B cell (primary cell): ENCODE data around the gene ALKBH2. TPM values are rescaled to one million over a fixed set of nuclear protein-coding genes. Genes with fewer than 3 reads are reported as not detected.

Experiments used
- ATAC-seq: fragments of 200-7000 bp; cut with Tn5 transposase; one replicate; pipeline ENCODE4 v1.10.0; 2021; ENCODE audit warnings: low read depth, mild to moderate bottlenecking, moderate number of reproducible peaks, moderate library complexity
- CTCF ChIA-PET: fragments of 350-600 bp; sonication (Branson Sonifier 250); formaldehyde crosslinking; loops from one replicate; lab custom pipeline; 2021; ENCODE audit warnings: antibody characterized with exemption, inconsistent platforms; lab: Charles Lee
- POLR2A ChIA-PET: fragments of 350-600 bp; sonication (Branson Sonifier 250); formaldehyde crosslinking; loops from one replicate; lab custom pipeline; 2021; ENCODE audit warnings: antibody characterized with exemption; lab: Charles Lee
- DNase-seq: peaks from one replicate; pipeline ENCODE4 v3.0.0; 2013
- H2AFZ ChIP-seq: 2 replicates; pipeline ENCODE4 v1.6.1; 2012; ENCODE audit warnings: mild to moderate bottlenecking, low read depth, low read length; ENCODE audit not compliant: insufficient read depth, poor library complexity, severe bottlenecking
- H3K27ac ChIP-seq, 2 donors: 1 replicate in 1 of 2; 2 replicates in 1 of 2; pipeline ENCODE4 v1.5.1; 2012 to 2013; ENCODE audit warnings: low read length in 2 of 2, mild to moderate bottlenecking in 2 of 2, moderate library complexity in 1 of 2
- H3K27me3 ChIP-seq, 4 experiments: fragments of 200-600 bp in 1 of 4; sonication (generic) in 1 of 4; replicated peaks in 1 of 4; 1 replicate in 2 of 4; 2 replicates in 2 of 4; pipeline versions ENCODE4 v1.6.1 to v1.7.0; 2013 to 2016; ENCODE audit warnings: low read length in 3 of 4, mild to moderate bottlenecking in 2 of 4, mixed read lengths in 1 of 4, moderate library complexity in 1 of 4; ENCODE audit not compliant: insufficient read depth in 4 of 4, control insufficient read depth in 3 of 4; ENCODE audit errors: control extremely low read depth in 1 of 4
- H3K36me3 ChIP-seq, 2 experiments: replicated peaks in 1 of 2; 1 replicate in 1 of 2; 2 replicates in 1 of 2; pipeline versions ENCODE4 v1.6.1 to v1.7.1; 2013; ENCODE audit warnings: low read length in 1 of 2; ENCODE audit not compliant: insufficient read depth in 2 of 2, control insufficient read depth in 1 of 2; ENCODE audit errors: control extremely low read depth in 1 of 2, extremely low read depth in 1 of 2
- H3K4me1 ChIP-seq, 2 donors: fragments of 200-600 bp in 1 of 2; sonication (generic) in 1 of 2; 1 replicate in 1 of 2; 2 replicates in 1 of 2; pipeline versions ENCODE4 v1.5.1 to v1.6.1; 2013 to 2017; ENCODE audit warnings: low read length in 2 of 2; ENCODE audit not compliant: control insufficient read depth in 2 of 2, insufficient read depth in 2 of 2
- H3K4me2 ChIP-seq: replicated peaks from 2 replicates; pipeline ENCODE3; 2012; ENCODE audit warnings: mild to moderate bottlenecking, low read depth, low read length; ENCODE audit not compliant: poor library complexity, severe bottlenecking
- H3K4me3 ChIP-seq, 5 experiments: fragments of 200-600 bp in 1 of 5; sonication (generic) in 1 of 5; 1 replicate in 3 of 5; 2 replicates in 2 of 5; pipeline versions ENCODE4 v1.5.1 to v1.7.0; 2011 to 2016; ENCODE audit warnings: low read length in 4 of 5, mild to moderate bottlenecking in 4 of 5, low read depth in 2 of 5, control low read depth in 1 of 5, moderate library complexity in 1 of 5; ENCODE audit not compliant: insufficient read depth in 1 of 5; ENCODE audit errors: control extremely low read depth in 1 of 5, extremely low read depth in 1 of 5
- H3K79me2 ChIP-seq: fragments of 200-600 bp; sonication (generic); one replicate; pipeline ENCODE4 v1.6.0; 2016; ENCODE audit warnings: low read length; ENCODE audit not compliant: control insufficient read depth, insufficient read depth
- H3K9ac ChIP-seq: fragments of 200-600 bp; sonication (generic); 2 replicates; pipeline ENCODE4 v1.6.1; 2017; ENCODE audit warnings: mild to moderate bottlenecking, low read length, moderate library complexity
- H3K9me3 ChIP-seq, 3 donors: one replicate each; pipeline versions ENCODE4 v1.6.1 to v1.7.1; 2013; ENCODE audit warnings: low read length in 2 of 3; ENCODE audit not compliant: control insufficient read depth in 2 of 3, insufficient read depth in 1 of 3; ENCODE audit errors: control extremely low read depth in 1 of 3
- H4K20me1 ChIP-seq: 2 replicates; pipeline ENCODE4 v1.6.0; 2012; ENCODE audit warnings: mild to moderate bottlenecking, low read length; ENCODE audit not compliant: insufficient read depth, control insufficient read depth, poor library complexity, severe bottlenecking
- H3K27ac Mint-ChIP-seq: one replicate; pipeline ENCODE4 v1.8.0; 2021; ENCODE audit warnings: mixed read lengths
- H3K27me3 Mint-ChIP-seq: one replicate; pipeline ENCODE4 v1.8.0; 2021; ENCODE audit warnings: mixed read lengths
- H3K4me1 Mint-ChIP-seq: one replicate; pipeline ENCODE4 v1.8.0; 2021; ENCODE audit warnings: mixed read lengths
- H3K4me3 Mint-ChIP-seq: one replicate; pipeline ENCODE4 v1.8.0; 2021; ENCODE audit warnings: mixed read lengths
- H3K9me3 Mint-ChIP-seq: one replicate; pipeline ENCODE4 v1.8.0; 2022; ENCODE audit warnings: mixed read lengths; ENCODE audit not compliant: insufficient read depth
- CTCF ChIP-seq: fragments of 200-600 bp; IDR thresholded peaks from one replicate; pipeline ENCODE4 v1.8.0; 2022; ENCODE audit warnings: antibody characterized with exemption, mild to moderate bottlenecking
- EZH2 ChIP-seq: IDR thresholded peaks from 2 replicates; pipeline ENCODE4 v1.6.1; 2012; ENCODE audit warnings: borderline replicate concordance, low read depth, mild to moderate bottlenecking, moderate library complexity, low read length; ENCODE audit not compliant: insufficient read depth, poor library complexity, severe bottlenecking
- WGBS: methylation state at CpG from one replicate; pipeline ENCODE4 v1.1.5; 2013; ENCODE audit warnings: missing lambda C conversion rate; ENCODE audit not compliant: insufficient coverage; 5-methylcytosine and 5-hydroxymethylcytosine counted together
- intact Hi-C: fragments of 100-400 bp; cut with micrococcal nuclease; formaldehyde crosslinking; loops from one replicate; pipeline ENCODE4 v1.10.0; 2022
- polyA plus RNA-seq: library from polyadenylated mRNA; depleted of rRNA; stranded (reverse); fragments of >200 nt; gene quantifications from 2 replicates; pipeline ENCODE4 v1.2.3, GENCODE V29; 2012
- total RNA-seq, 2 donors: library from RNA; stranded (reverse); fragments of 120-200 nt in 1 of 2; gene quantifications; 1 replicate in 1 of 2; 2 replicates in 1 of 2; pipeline versions ENCODE4 v1.2.3 to v1.2.4, GENCODE V29; 2013 to 2022

ALKBH2 gene
- total and polyA plus RNA-seq, 2 donors (not counting 1 experiment from before 2014, with no cell fraction given) = 14.6 TPM

- peaks cover 18% of the 10 kb centered on the region for H3K4me1 Mint-ChIP-seq
- DNase-seq = no peak
- H3K4me3 Mint-ChIP-seq = no peak overlapping the region
- H3K27me3 Mint-ChIP-seq = no peaks in the 10 kb centered on the region
- no peaks in the 10 kb centered on the region for H3K9me3 ChIP-seq
- CTCF ChIA-PET = interaction anchor here (0.6 to 1.7 kb wide), 2 partner anchors 10 to 11 kb away, joined by 3 to 5 read pairs; partner anchors contain the start of gene ALKBH2
- no peak overlapping the region for H3K9ac ChIP-seq
- H3K9me3 Mint-ChIP-seq = no peaks in the 10 kb centered on the region
- TF ChIP-seq EZH2 (no peak), CTCF (no peak)
- H3K27ac Mint-ChIP-seq = no peak overlapping the region
- no peak for ATAC-seq
- no peak overlapping the region for H3K27ac ChIP-seq
- intact Hi-C loops = no loop called here
- POLR2A ChIA-PET = no interaction called here
- no peak overlapping the region for H3K4me3 ChIP-seq
- H4K20me1 ChIP-seq = no peaks in the 10 kb centered on the region
- H2AFZ ChIP-seq = no peak overlapping the region
- H3K4me2 ChIP-seq = no peak overlapping the region
- no peaks in the 10 kb centered on the region for H3K27me3 ChIP-seq
- WGBS = 100% methylated on average over 2 of the region's 3 CpGs
- H3K4me1 ChIP-seq = peaks cover 12 to 14% of the 10 kb centered on the region in 2 donors
- peaks cover 1 to 29% of the 10 kb centered on the region in 2 experiments for H3K36me3 ChIP-seq
- peaks cover 8% of the 10 kb centered on the region for H3K79me2 ChIP-seq
These were observed 9.2 kb upstream of the ALKBH2 start for GRCh38 chr12:109102491-109102890.

- H2AFZ ChIP-seq = no peak overlapping the region
- Mint-ChIP-seq H3K27me3 (no peaks in the 10 kb centered on the region), H3K4me3 (no peak overlapping the region), H3K27ac (no peak overlapping the region), H3K9me3 (no peaks in the 10 kb centered on the region), H3K4me1 (peaks cover 18% of the 10 kb centered on the region)
- no peak overlapping the region for H3K4me3 ChIP-seq
- peaks cover 1 to 22% of the 10 kb centered on the region in 2 experiments for H3K36me3 ChIP-seq
- DNase-seq (no peak), ATAC-seq (no peak)
- TF ChIP-seq CTCF (no peak), EZH2 (no peak)
- no peaks in the 10 kb centered on the region for H3K9me3 ChIP-seq
- no peak overlapping the region for H3K27ac ChIP-seq
- WGBS = no CpG with 5 or more reads among the region's 4 CpGs
- H3K79me2 ChIP-seq = peaks cover 8% of the 10 kb centered on the region
- intact Hi-C loops = no loop called here
- no peak overlapping the region for H3K9ac ChIP-seq
- POLR2A ChIA-PET = no interaction called here
- no peak overlapping the region for H3K4me2 ChIP-seq
- H3K27me3 ChIP-seq = no peaks in the 10 kb centered on the region
- CTCF ChIA-PET = interaction anchor here (1.5 to 3.4 kb wide), 2 partner anchors 10 to 11 kb away, joined by 4 to 19 read pairs; no protein-coding TSS in a partner anchor
- H3K4me1 ChIP-seq = peaks cover 16 to 18% of the 10 kb centered on the region in 2 donors
- no peaks in the 10 kb centered on the region for H4K20me1 ChIP-seq
These were observed 7.5 kb upstream of the ALKBH2 start for GRCh38 chr12:109100741-109101140.
